SK-N-MC (cell line): Measurements from ENCODE around the gene WRAP73.

Experiments used
- DNase-seq: peaks from one replicate; pipeline ENCODE4 v3.0.0-alpha.2; 2011; ENCODE audit warnings: low read depth, low spot score
- H3K27ac ChIP-seq: fragments of 200-600 bp; sonication (generic); 2 replicates; pipeline ENCODE4 v1.5.1; 2016; ENCODE audit warnings: mixed run types
- H3K36me3 ChIP-seq: fragments of 200-600 bp; sonication (generic); 2 replicates; pipeline ENCODE4 v1.6.1; 2017; ENCODE audit warnings: antibody characterized with exemption, low read length, mixed read lengths; ENCODE audit not compliant: insufficient read depth
- H3K4me3 ChIP-seq: fragments of 200-600 bp; sonication (generic); 2 replicates; pipeline ENCODE4 v1.5.1; 2016
- H3K9ac ChIP-seq: fragments of 200-600 bp; sonication (generic); 2 replicates; pipeline ENCODE4 v1.8.0; 2017; ENCODE audit warnings: mixed run types, mixed read lengths; ENCODE audit not compliant: insufficient read length
- H3K9me3 ChIP-seq: fragments of 200-600 bp; sonication (generic); 2 replicates; pipeline ENCODE4 v1.6.1; 2017; ENCODE audit warnings: low read depth, mild to moderate bottlenecking, antibody characterized with exemption, low read length, moderate library complexity, mixed read lengths
- EZH2 ChIP-seq: fragments of 200-600 bp; sonication (generic); IDR thresholded peaks from one replicate; pipeline ENCODE4 v1.6.1; 2017; ENCODE audit warnings: antibody characterized with exemption
- FOXP2 ChIP-seq: optimal IDR thresholded peaks from 2 replicates; pipeline ENCODE3; 2011; ENCODE audit warnings: mild to moderate bottlenecking, moderate library complexity; ENCODE audit not compliant: insufficient read depth; ENCODE audit errors: extremely low read length, control extremely low read depth
- POLR2AphosphoS5 ChIP-seq: IDR thresholded peaks from 2 replicates; pipeline ENCODE4 v1.6.1; 2012; ENCODE audit warnings: mild to moderate bottlenecking, low read depth, low read length, borderline replicate concordance

The WRAP73 gene

GRCh38 chr1:3640121-3640837 lies 9.6 kb downstream of the WRAP73 start:
- no peak for DNase-seq
- TF ChIP-seq FOXP2 (no peak), POLR2AphosphoS5 (no peak), EZH2 (no peak)
- no peak overlapping the region for H3K9ac ChIP-seq
- H3K36me3 ChIP-seq = peaks cover 22% of the 10 kb centered on the region; the same call in 1 of the 2 replicates
- no peak overlapping the region for H3K27ac ChIP-seq
- H3K9me3 ChIP-seq = no peaks in the 10 kb centered on the region
- H3K4me3 ChIP-seq = no peak overlapping the region

DNA sequence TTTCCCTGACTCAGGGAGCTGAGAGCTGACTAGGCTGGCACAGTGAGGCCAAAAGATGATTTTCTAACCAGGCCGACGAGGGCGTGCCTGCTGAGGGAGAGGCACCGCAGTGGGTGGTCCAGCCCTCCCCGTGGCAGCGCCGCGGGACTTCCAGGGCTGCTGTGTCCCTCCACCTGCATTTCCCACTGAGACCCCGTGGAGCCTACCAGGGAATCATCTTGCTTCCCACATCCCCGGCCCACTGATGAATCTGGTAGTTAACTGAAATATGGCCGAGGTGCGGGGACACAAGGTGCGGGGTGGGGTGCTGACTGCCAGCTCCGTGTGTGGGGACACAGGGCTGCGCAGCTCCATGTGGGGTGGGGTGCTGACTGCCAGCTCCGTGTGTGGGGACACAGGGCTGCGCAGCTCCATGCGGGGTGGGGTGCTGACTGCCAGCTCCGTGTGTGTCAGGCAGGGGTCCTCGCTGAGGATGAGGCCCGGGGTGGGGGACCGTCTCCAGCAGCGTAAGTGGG lies 10.4 kb downstream of the WRAP73 start:
- H3K9ac ChIP-seq = no peak overlapping the region
- peaks cover 24% of the 10 kb centered on the region; the same call in 1 of the 2 replicates for H3K36me3 ChIP-seq
- DNase-seq = no peak
- no peak overlapping the region for H3K4me3 ChIP-seq
- TF ChIP-seq POLR2AphosphoS5 (no peak), EZH2 (no peak), FOXP2 (no peak)
- no peaks in the 10 kb centered on the region for H3K9me3 ChIP-seq
- no peak overlapping the region for H3K27ac ChIP-seq

- DNase-seq = no peak
- Histone ChIP-seq H3K9me3 (no peaks in the 10 kb centered on the region), H3K4me3 (no peak overlapping the region), H3K36me3 (peaks cover 23% of the 10 kb centered on the region; the same call in 1 of the 2 replicates), H3K9ac (no peak overlapping the region), H3K27ac (no peak overlapping the region)
- no peak for TF ChIP-seq EZH2
- no peak for TF ChIP-seq FOXP2
- TF ChIP-seq POLR2AphosphoS5 = no peak
Measured at GRCh38 chr1:3638676-3639075, 11.2 kb downstream of the WRAP73 start.

GRCh38 chr1:3638027-3638426 lies 11.9 kb downstream of the WRAP73 start:
- peaks cover 23% of the 10 kb centered on the region; the same call in 1 of the 2 replicates for H3K36me3 ChIP-seq
- no peak overlapping the region for H3K9ac ChIP-seq
- H3K4me3 ChIP-seq = no peak overlapping the region
- H3K27ac ChIP-seq = no peak overlapping the region
- no peak for DNase-seq
- TF ChIP-seq POLR2AphosphoS5 (no peak), FOXP2 (no peak), EZH2 (no peak)
- no peaks in the 10 kb centered on the region for H3K9me3 ChIP-seq

DNA sequence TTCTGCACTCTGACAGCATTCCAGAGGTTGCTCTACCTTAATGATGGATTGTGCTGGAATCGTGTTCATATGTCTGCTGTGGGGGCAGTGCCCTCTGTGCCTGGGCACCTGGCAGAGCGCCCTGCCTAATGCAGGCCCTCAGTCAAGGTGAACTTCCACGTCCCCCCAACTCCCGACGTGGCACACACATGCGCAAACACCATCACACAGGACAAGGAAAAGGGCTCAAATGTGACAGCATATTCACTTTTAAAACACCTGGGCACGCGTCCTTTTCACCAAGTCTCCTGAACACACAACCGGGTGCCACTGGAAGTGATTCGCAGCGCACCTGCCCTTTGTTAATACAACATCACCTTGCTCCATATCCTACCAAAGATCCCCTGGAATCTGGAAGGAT lies 13.4 kb downstream of the WRAP73 start:
- H3K36me3 ChIP-seq = peaks cover 23% of the 10 kb centered on the region; the same call in 1 of the 2 replicates
- no peak overlapping the region for H3K27ac ChIP-seq
- DNase-seq = no peak
- H3K4me3 ChIP-seq = no peak overlapping the region
- H3K9me3 ChIP-seq = no peaks in the 10 kb centered on the region
- no peak overlapping the region for H3K9ac ChIP-seq
- TF ChIP-seq EZH2 = no peak
- no peak for TF ChIP-seq FOXP2
- TF ChIP-seq POLR2AphosphoS5 = no peak

DNA sequence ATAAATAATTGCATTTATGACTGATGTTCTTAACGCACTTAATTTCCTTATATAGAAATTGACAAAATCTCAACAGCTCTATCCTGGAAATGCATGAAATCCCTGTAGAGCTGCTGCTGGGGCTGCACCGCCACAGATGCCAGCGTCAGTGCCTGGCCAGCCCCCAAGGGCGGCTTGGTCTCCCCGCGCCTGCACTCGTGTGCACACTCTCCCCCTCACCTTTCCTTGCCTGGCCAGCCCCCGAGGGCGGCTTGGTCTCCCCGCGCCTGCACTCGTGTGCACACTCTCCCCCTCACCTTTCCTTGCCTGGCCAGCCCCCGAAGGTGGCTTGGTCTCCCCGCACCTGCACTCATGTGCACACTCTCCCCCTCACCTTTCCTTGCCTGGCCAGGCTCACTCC lies 13.8 kb downstream of the WRAP73 start:
- DNase-seq = no peak
- Histone ChIP-seq H3K27ac (no peak overlapping the region), H3K4me3 (no peak overlapping the region), H3K36me3 (peaks cover 23% of the 10 kb centered on the region; the same call in 1 of the 2 replicates), H3K9ac (no peak overlapping the region), H3K9me3 (no peaks in the 10 kb centered on the region)
- TF ChIP-seq POLR2AphosphoS5 (no peak), EZH2 (no peak), FOXP2 (no peak)

- Histone ChIP-seq H3K9me3 (no peaks in the 10 kb centered on the region), H3K27ac (no peak overlapping the region), H3K36me3 (peaks cover 23% of the 10 kb centered on the region; the same call in 1 of the 2 replicates), H3K9ac (no peak overlapping the region), H3K4me3 (no peak overlapping the region)
- TF ChIP-seq POLR2AphosphoS5 (no peak), EZH2 (no peak), FOXP2 (no peak)
- DNase-seq = no peak
Measured at GRCh38 chr1:3634059-3634800, 15.7 kb downstream of the WRAP73 start.

DNA sequence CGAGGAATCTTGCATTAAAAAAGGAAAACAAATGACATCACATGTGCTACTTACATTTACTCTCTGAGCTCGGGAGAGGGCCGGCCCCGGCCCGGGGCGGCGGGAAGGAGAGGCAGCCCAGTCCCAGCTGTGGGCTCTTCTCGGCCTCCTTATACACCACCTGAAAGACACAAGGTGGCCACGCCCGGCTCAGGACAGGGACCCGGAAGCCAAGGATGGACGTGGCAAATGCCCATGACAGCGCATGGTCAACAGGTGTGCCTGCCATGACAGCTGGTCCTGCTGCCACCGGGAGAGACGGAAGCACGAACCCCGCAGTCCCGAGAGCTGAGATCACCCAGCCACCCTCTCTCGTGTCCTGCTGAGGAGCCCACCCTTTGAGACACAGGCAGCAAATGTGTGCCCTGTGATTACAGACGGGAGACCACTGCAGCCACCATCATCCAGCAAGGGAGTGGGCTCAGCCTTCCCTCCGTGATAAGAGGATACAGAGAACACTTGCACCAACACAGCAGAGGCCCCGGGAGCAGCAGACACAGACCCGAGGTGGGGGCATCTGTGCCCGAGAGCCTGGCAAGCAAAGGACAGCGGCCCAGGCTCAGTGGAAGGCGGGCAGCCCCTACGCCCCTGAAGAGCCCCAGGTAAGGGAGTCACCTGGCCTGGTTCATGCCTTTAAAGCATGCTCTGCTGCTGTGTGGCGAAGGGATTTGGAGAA lies 16.4 kb downstream of the WRAP73 start:
- no peak overlapping the region for H3K27ac ChIP-seq

More for the DNA sequence above, 16.4 kb downstream of the WRAP73 start:
- Histone ChIP-seq H3K9ac (no peak overlapping the region), H3K9me3 (no peaks in the 10 kb centered on the region), H3K36me3 (peaks cover 23% of the 10 kb centered on the region; the same call in 1 of the 2 replicates), H3K4me3 (no peak overlapping the region)
- TF ChIP-seq EZH2 (no peak), FOXP2 (no peak), POLR2AphosphoS5 (no peak)
- no peak for DNase-seq
